WTC11 (cell line): ENCODE data around the gene OR2L8. TPM values are rescaled to one million over a fixed set of nuclear protein-coding genes. Genes with fewer than 3 reads are reported as not detected.

Source experiments
- ATAC-seq: fragments of 200-7000 bp; cut with Tn5 transposase; 2 replicates; pipeline ENCODE4 v1.10.0; 2021; ENCODE audit warnings: mild to moderate bottlenecking, moderate library complexity
- CTCF ChIA-PET: fragments of 300-600 bp; sonication (Branson Sonifier 250); formaldehyde crosslinking; loops from one replicate; lab custom pipeline; 2021; ENCODE audit warnings: antibody characterized with exemption; lab: Charles Lee
- POLR2A ChIA-PET: fragments of 350-600 bp; sonication (Branson Sonifier 250); formaldehyde crosslinking; loops from one replicate; lab custom pipeline; 2021; ENCODE audit warnings: antibody characterized with exemption; lab: Charles Lee
- DNase-seq: peaks from one replicate; pipeline ENCODE4 v3.0.0; 2021; ENCODE audit warnings: low spot score
- H3K27ac Mint-ChIP-seq: 2 replicates; pipeline ENCODE4 v1.8.0; 2021; ENCODE audit warnings: mixed read lengths
- H3K27me3 Mint-ChIP-seq: 2 replicates; pipeline ENCODE4 v1.8.0; 2021; ENCODE audit warnings: low read depth, mild to moderate bottlenecking, moderate library complexity, mixed read lengths
- H3K36me3 Mint-ChIP-seq: 2 replicates; pipeline ENCODE4 v1.8.0; 2021; ENCODE audit warnings: mixed read lengths
- H3K4me1 Mint-ChIP-seq: 2 replicates; pipeline ENCODE4 v1.8.0; 2022; ENCODE audit warnings: mixed read lengths
- H3K4me3 Mint-ChIP-seq: 2 replicates; pipeline ENCODE4 v1.8.0; 2021; ENCODE audit warnings: mild to moderate bottlenecking, moderate library complexity, mixed read lengths
- H3K9me3 Mint-ChIP-seq: 2 replicates; pipeline ENCODE4 v1.8.0; 2021; ENCODE audit warnings: mixed read lengths
- ARID4B ChIP-seq: sonication (generic); formaldehyde crosslinking; IDR thresholded peaks from 2 replicates; pipeline ENCODE4 v1.8.0; 2023; ENCODE audit warnings: missing genetic modification reagents, mild to moderate bottlenecking, borderline replicate concordance
- EMX1 ChIP-seq: fragments of 250-450 bp; sonication (Bioruptor Pico); IDR thresholded peaks from 2 replicates; pipeline ENCODE4 v1.8.0; 2021; ENCODE audit warnings: mild to moderate bottlenecking
- GABPB1 ChIP-seq: sonication (generic); formaldehyde crosslinking; IDR thresholded peaks from 2 replicates; pipeline ENCODE4 v1.8.1; 2023; ENCODE audit warnings: mild to moderate bottlenecking, missing genetic modification reagents
- GRHL2 ChIP-seq: fragments of 250-450 bp; sonication (Bioruptor Pico); IDR thresholded peaks from 2 replicates; pipeline ENCODE4 v1.8.0; 2022; ENCODE audit warnings: mild to moderate bottlenecking, moderate library complexity; ENCODE audit not compliant: insufficient replicate concordance, severe bottlenecking
- IRF2 ChIP-seq: sonication (generic); formaldehyde crosslinking; IDR thresholded peaks from 2 replicates; pipeline ENCODE4 v1.8.0; 2022; ENCODE audit warnings: low read depth, missing genetic modification reagents, borderline replicate concordance
- JUN ChIP-seq: sonication (generic); formaldehyde crosslinking; IDR thresholded peaks from 2 replicates; pipeline ENCODE4 v1.8.0; 2023; ENCODE audit warnings: mild to moderate bottlenecking, missing genetic modification reagents
- MAX ChIP-seq: sonication (generic); formaldehyde crosslinking; IDR thresholded peaks from 2 replicates; pipeline ENCODE4 v1.8.0; 2022; ENCODE audit warnings: mild to moderate bottlenecking, missing genetic modification reagents
- MLX ChIP-seq: sonication (generic); formaldehyde crosslinking; IDR thresholded peaks from 2 replicates; pipeline ENCODE4 v1.8.1; 2023; ENCODE audit warnings: mild to moderate bottlenecking, missing genetic modification reagents, moderate library complexity
- NR3C1 ChIP-seq: sonication (generic); formaldehyde crosslinking; conservative IDR thresholded peaks from 2 replicates; pipeline ENCODE4 v1.8.1; 2023; ENCODE audit warnings: low read depth, mild to moderate bottlenecking, missing genetic modification reagents
- SOX15 ChIP-seq: fragments of 250-450 bp; sonication (Bioruptor Pico); IDR thresholded peaks from 2 replicates; pipeline ENCODE4 v1.9.0; 2021; ENCODE audit warnings: mild to moderate bottlenecking
- USF1 ChIP-seq: sonication (generic); formaldehyde crosslinking; IDR thresholded peaks from 2 replicates; pipeline ENCODE4 v1.8.0; 2022; ENCODE audit warnings: mild to moderate bottlenecking, missing genetic modification reagents
- ZBTB21 ChIP-seq: sonication (generic); formaldehyde crosslinking; IDR thresholded peaks from 2 replicates; pipeline ENCODE4 v1.8.1; 2023; ENCODE audit warnings: mild to moderate bottlenecking, missing genetic modification reagents, borderline replicate concordance
- ZNF219 ChIP-seq: sonication (generic); formaldehyde crosslinking; IDR thresholded peaks from 2 replicates; pipeline ENCODE4 v1.8.0; 2023; ENCODE audit warnings: missing genetic modification reagents, mild to moderate bottlenecking, borderline replicate concordance
- ZNF317 ChIP-seq: sonication (generic); formaldehyde crosslinking; IDR thresholded peaks from 2 replicates; pipeline ENCODE4 v1.8.1; 2023; ENCODE audit warnings: low read depth, mild to moderate bottlenecking, moderate library complexity, missing genetic modification reagents, borderline replicate concordance
- ZNF396 ChIP-seq: fragments of 250-450 bp; sonication (Bioruptor Pico); IDR thresholded peaks from 2 replicates; pipeline ENCODE4 v1.8.0; 2021; ENCODE audit warnings: mild to moderate bottlenecking, moderate library complexity, borderline replicate concordance
- ZNF416 ChIP-seq: fragments of 250-450 bp; sonication (Bioruptor Pico); IDR thresholded peaks from 2 replicates; pipeline ENCODE4 v1.9.0; 2021; ENCODE audit warnings: mild to moderate bottlenecking, inconsistent platforms
- ZNF425 ChIP-seq: fragments of 250-450 bp; sonication (Bioruptor Pico); conservative IDR thresholded peaks from 2 replicates; pipeline ENCODE4 v1.9.0; 2021; ENCODE audit warnings: mild to moderate bottlenecking
- ZNF512 ChIP-seq: sonication (generic); formaldehyde crosslinking; IDR thresholded peaks from 2 replicates; pipeline ENCODE4 v1.8.1; 2022; ENCODE audit warnings: missing genetic modification reagents, borderline replicate concordance
- total RNA-seq: library from RNA; stranded (reverse); gene quantifications from 3 replicates; pipeline ENCODE4 v1.2.3, GENCODE V29; 2021

OR2L8 gene
- total RNA-seq, 1 experiment from 2014 or later: not detected

- TF ChIP-seq JUN (CRISPR knock-in tag) (no peak), MLX (CRISPR knock-in tag) (no peak), SOX15 (no peak)
These were observed 23.8 kb upstream of the OR2L8 start, which contains the start of gene OR2AJ1 (continued) for GRCh38 chr1:247924868-247925267.

- ATAC-seq (no peak), DNase-seq (no peak)
- CTCF ChIA-PET: no interaction called here
- no peak overlapping the region for H3K4me3 Mint-ChIP-seq
- H3K4me1 Mint-ChIP-seq: no peaks in the 10 kb centered on the region
- no peak overlapping the region for H3K27ac Mint-ChIP-seq
- peaks cover 24% of the 10 kb centered on the region for H3K36me3 Mint-ChIP-seq
- POLR2A ChIA-PET: no interaction called here
- peaks cover 58% of the 10 kb centered on the region for H3K9me3 Mint-ChIP-seq
- peaks cover 9% of the 10 kb centered on the region; the same call in 1 of the 2 replicates for H3K27me3 Mint-ChIP-seq
- TF ChIP-seq GRHL2 (CRISPR knock-in tag) (no peak), EMX1 (CRISPR knock-in tag) (no peak), NR3C1 (CRISPR knock-in tag) (no peak), MAX (CRISPR knock-in tag) (no peak), ZNF425 (no peak), ZNF416 (no peak), ZNF396 (CRISPR knock-in tag) (no peak)
These were observed 14.7 kb upstream of the OR2L8 start for GRCh38 chr1:247933989-247934388.

- ChIA-PET POLR2A (no interaction called here), CTCF (no interaction called here)
- Mint-ChIP-seq H3K27me3 (peaks cover 9% of the 10 kb centered on the region; the same call in 1 of the 2 replicates), H3K36me3 (peaks cover 24% of the 10 kb centered on the region), H3K4me3 (no peak overlapping the region), H3K4me1 (no peaks in the 10 kb centered on the region), H3K9me3 (peaks cover 59% of the 10 kb centered on the region), H3K27ac (no peak overlapping the region)
- ATAC-seq (no peak), DNase-seq (no peak)
- TF ChIP-seq ZNF512 (CRISPR knock-in tag): no peak
- TF ChIP-seq GABPB1 (CRISPR knock-in tag): no peak
- no peak for TF ChIP-seq IRF2 (CRISPR knock-in tag)
- TF ChIP-seq ZBTB21 (CRISPR knock-in tag): no peak
- TF ChIP-seq USF1: no peak
- TF ChIP-seq ARID4B (CRISPR knock-in tag): no peak
- no peak for TF ChIP-seq ZNF219 (CRISPR knock-in tag)
- TF ChIP-seq MLX (CRISPR knock-in tag): no peak
- no peak for TF ChIP-seq ZNF317 (CRISPR knock-in tag)
- TF ChIP-seq ZNF425: no peak
These were observed 12.9 kb upstream of the OR2L8 start for GRCh38 chr1:247935781-247936180.
